Upper lobe of right lung (tissue), 1 donor: ENCODE data around the gene PCNT. TPM values are rescaled to one million over a fixed set of nuclear protein-coding genes. Genes with fewer than 3 reads are reported as not detected.
"Not testable (repeated sequence)": the region's sequence is repeated elsewhere in the genome, so short reads cannot be mapped to it uniquely, and the experiment has no call there.

Experiments used
- ATAC-seq: fragments of 200-7000 bp; cut with Tn5 transposase; one replicate; pipeline ENCODE4 v1.9.1; 2020; ENCODE audit warnings: mild to moderate bottlenecking, moderate library complexity
- DNase-seq: peaks from one replicate; pipeline ENCODE4 v3.0.0-alpha.2; 2020
- H3K27ac ChIP-seq: fragments of 200-600 bp; one replicate; pipeline ENCODE4 v1.8.0; 2022
- H3K27me3 ChIP-seq: fragments of 200-600 bp; one replicate; pipeline ENCODE4 v1.8.0; 2022; ENCODE audit warnings: mild to moderate bottlenecking
- H3K36me3 ChIP-seq: fragments of 200-600 bp; one replicate; pipeline ENCODE4 v1.8.0; 2022
- H3K4me1 ChIP-seq: fragments of 200-600 bp; one replicate; pipeline ENCODE4 v1.8.0; 2022
- H3K4me3 ChIP-seq: fragments of 200-600 bp; one replicate; pipeline ENCODE4 v1.8.0; 2022; ENCODE audit warnings: mild to moderate bottlenecking
- H3K9me3 ChIP-seq: fragments of 200-600 bp; one replicate; pipeline ENCODE4 v1.8.0; 2022
- intact Hi-C: fragments of 100-400 bp; cut with DNase I; formaldehyde crosslinking; loops from one replicate; pipeline ENCODE4 v1.11.0; 2022
- total RNA-seq: library from RNA; stranded (reverse); fragmentation: NEBNext Ultra II Directional; extraction: Animal tissue kit (Norgen Biotek cat#: 25700); gene quantifications from one replicate; pipeline ENCODE4 v1.2.1, GENCODE V29; 2021
- TF ChIP-seq, protein P1 (sequence below): fragments of 200-600 bp; IDR thresholded peaks from one replicate; pipeline ENCODE4 v1.8.0; 2022; ENCODE audit warnings: antibody characterized with exemption
- donor health status: DM: no; HTN: yes; CAD: no; lungs with severe emphysema.

The PCNT gene
- total RNA-seq, 1 donor from 2014 or later = 29.3 TPM

- intact Hi-C loops = no loop called here
- ATAC-seq (no peak), DNase-seq (no peak)
- Histone ChIP-seq H3K4me1 (no peaks in the 10 kb centered on the region), H3K36me3 (peaks cover 48% of the 10 kb centered on the region), H3K9me3 (no peaks in the 10 kb centered on the region), H3K4me3 (no peak overlapping the region), H3K27ac (no peak overlapping the region), H3K27me3 (no peaks in the 10 kb centered on the region)
- TF ChIP-seq, protein P1, sequence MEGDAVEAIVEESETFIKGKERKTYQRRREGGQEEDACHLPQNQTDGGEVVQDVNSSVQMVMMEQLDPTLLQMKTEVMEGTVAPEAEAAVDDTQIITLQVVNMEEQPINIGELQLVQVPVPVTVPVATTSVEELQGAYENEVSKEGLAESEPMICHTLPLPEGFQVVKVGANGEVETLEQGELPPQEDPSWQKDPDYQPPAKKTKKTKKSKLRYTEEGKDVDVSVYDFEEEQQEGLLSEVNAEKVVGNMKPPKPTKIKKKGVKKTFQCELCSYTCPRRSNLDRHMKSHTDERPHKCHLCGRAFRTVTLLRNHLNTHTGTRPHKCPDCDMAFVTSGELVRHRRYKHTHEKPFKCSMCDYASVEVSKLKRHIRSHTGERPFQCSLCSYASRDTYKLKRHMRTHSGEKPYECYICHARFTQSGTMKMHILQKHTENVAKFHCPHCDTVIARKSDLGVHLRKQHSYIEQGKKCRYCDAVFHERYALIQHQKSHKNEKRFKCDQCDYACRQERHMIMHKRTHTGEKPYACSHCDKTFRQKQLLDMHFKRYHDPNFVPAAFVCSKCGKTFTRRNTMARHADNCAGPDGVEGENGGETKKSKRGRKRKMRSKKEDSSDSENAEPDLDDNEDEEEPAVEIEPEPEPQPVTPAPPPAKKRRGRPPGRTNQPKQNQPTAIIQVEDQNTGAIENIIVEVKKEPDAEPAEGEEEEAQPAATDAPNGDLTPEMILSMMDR = no peak
These were observed 78.5 kb downstream of the PCNT start for GRCh38 chr21:46402421-46402820.

DNA sequence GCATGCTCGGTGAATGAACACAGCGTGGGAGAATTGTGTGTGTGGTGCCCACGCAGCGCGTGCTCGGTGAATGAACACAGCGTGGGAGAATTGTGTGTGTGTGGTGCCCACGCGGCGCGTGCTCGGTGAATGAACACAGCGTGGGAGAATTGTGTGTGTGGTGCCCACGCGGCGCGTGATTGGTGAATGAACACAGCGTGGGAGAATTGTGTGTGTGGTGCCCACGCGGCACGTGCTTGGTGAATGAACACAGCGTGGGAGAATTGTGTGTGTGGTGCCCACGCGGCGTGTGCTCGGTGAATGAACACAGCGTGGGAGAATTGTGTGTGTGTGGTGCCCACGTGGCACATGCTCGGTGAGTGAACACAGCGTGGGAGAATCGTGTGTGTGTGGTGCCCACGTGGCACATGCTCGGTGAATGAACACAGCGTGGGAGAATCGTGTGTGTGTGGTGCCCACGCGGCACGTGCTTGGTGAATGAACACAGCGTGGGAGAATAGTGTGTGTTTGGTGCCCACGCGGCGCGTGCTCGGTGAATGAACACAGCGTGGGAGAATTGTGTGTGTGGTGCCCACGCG, 79.4 kb downstream of the PCNT start:
- DNase-seq, H3K4me3 ChIP-seq, intact Hi-C loops, ATAC-seq, H3K4me1 ChIP-seq, H3K9me3 ChIP-seq, H3K27ac ChIP-seq, H3K27me3 ChIP-seq: not testable (repeated sequence)
- H3K36me3 ChIP-seq = peaks cover 39% of the 10 kb centered on the region

- no peaks in the 10 kb centered on the region for H3K4me1 ChIP-seq
- intact Hi-C loops = no loop called here
- ATAC-seq (no peak), DNase-seq (no peak)
- H3K27ac ChIP-seq = no peak overlapping the region
- no peaks in the 10 kb centered on the region for H3K9me3 ChIP-seq
- no peak overlapping the region for H3K4me3 ChIP-seq
- peaks cover 35% of the 10 kb centered on the region for H3K36me3 ChIP-seq
- H3K27me3 ChIP-seq = no peaks in the 10 kb centered on the region
- TF ChIP-seq, protein P1 = no peak
These were observed 80.3 kb downstream of the PCNT start for GRCh38 chr21:46404306-46404705.

- peaks cover 25% of the 10 kb centered on the region for H3K36me3 ChIP-seq
- no peaks in the 10 kb centered on the region for H3K9me3 ChIP-seq
- no peak overlapping the region for H3K4me3 ChIP-seq
- no peak for DNase-seq
- intact Hi-C loops = no loop called here
- no peaks in the 10 kb centered on the region for H3K27me3 ChIP-seq
- TF ChIP-seq, protein P1 = no peak
- H3K4me1 ChIP-seq = no peaks in the 10 kb centered on the region
- H3K27ac ChIP-seq = no peak overlapping the region
- ATAC-seq = no peak
These were observed 82.0 kb downstream of the PCNT start for GRCh38 chr21:46406001-46406400.

DNA sequence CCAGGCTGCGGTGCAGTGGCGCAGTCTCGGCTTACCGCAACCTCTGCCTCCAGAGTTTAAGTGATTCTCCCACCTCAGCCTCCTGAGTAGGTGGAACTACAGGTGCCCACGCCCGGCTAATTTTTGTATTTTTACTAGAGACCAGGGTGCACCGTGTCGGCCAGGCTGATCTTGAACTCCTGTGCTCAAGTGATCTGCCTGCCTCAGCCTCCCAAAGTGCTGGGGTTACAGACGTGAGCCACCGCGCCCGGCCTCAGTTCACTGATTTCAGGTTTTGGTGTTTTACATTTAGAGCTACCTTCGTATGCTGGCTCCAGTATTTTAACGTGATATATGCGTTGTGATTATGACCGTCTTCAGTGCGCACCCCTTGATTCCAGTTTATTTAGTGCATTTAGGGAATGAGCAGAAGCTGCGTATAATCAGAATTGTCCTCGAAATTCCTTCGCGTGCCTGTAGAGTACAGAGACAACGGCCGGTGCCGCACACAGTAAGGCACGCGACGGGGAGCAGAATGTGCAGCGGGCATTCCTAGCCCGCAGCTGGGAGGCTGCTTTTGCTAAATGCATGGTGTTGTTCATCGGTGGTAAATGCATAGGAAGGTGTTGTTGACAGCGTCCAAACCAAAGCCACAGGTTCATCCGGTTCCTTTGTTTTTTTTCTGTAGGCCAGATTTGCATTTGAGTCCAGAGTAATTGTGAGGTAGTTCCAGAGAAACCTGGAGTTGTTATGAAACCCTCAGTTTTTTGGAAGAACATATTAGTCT, 85.9 kb downstream of the PCNT start:
- intact Hi-C loops = no loop called here
- Histone ChIP-seq H3K4me3 (no peak overlapping the region), H3K9me3 (no peaks in the 10 kb centered on the region), H3K4me1 (no peaks in the 10 kb centered on the region), H3K36me3 (peaks cover 18% of the 10 kb centered on the region), H3K27me3 (no peaks in the 10 kb centered on the region), H3K27ac (no peak overlapping the region)
- ATAC-seq = no peak
- no peak for DNase-seq
- TF ChIP-seq, protein P1 = no peak

- intact Hi-C loops = no loop called here
- Histone ChIP-seq H3K27ac (no peak overlapping the region), H3K9me3 (no peaks in the 10 kb centered on the region), H3K36me3 (peaks cover 18% of the 10 kb centered on the region), H3K27me3 (no peaks in the 10 kb centered on the region), H3K4me3 (no peak overlapping the region), H3K4me1 (no peaks in the 10 kb centered on the region)
- DNase-seq = no peak
- no peak for ATAC-seq
- TF ChIP-seq, protein P1 = no peak
These were observed 86.6 kb downstream of the PCNT start for GRCh38 chr21:46410516-46410915.
